Pericardium fibroblast (primary cell): Measurements from ENCODE around the gene TRIM33. TPM values are rescaled to one million over a fixed set of nuclear protein-coding genes. Genes with fewer than 3 reads are reported as not detected.

ENCODE experiments used
- total RNA-seq: library from RNA; depleted of rRNA; stranded (reverse); fragments of >200 nt; gene quantifications from 2 replicates; pipeline ENCODE4 v1.2.3, GENCODE V29; 2015

Gene TRIM33
- total RNA-seq, result 12.8 and 14.4 TPM in 2 replicates

GRCh38 chr1:114511032-114511785, at the start of gene TRIM33:
Gene TRIM33 (minus strand): TSS chr1:114511203. CDS start chr1:114511076, 127 bp downstream.

Other genes with a start within 250 kb of the TRIM33 start
- gene BCAS2, start 70.4 kb upstream of the TRIM33 start, total RNA-seq, result 15.6 and 27.7 TPM in 2 replicates
- 2.1 and 5.7 TPM in 2 replicates for gene DENND2C, start 158.8 kb upstream of the TRIM33 start, total RNA-seq
- not detected in 2 replicates for gene AMPD1, start 184.3 kb upstream of the TRIM33 start, total RNA-seq
- 25.9 and 44.3 TPM in 2 replicates for gene NRAS, start 205.6 kb upstream of the TRIM33 start, total RNA-seq
- 225 and 442 TPM in 2 replicates for gene CSDE1, start 246.8 kb upstream of the TRIM33 start, total RNA-seq